ENCODE measurements around the gene TLL1.

- no peak for TF ChIP-seq CTCF (conservative IDR thresholded peaks at IDR 0.05; ENCODE audit: low read depth, low read length)
- TF ChIP-seq EZH2 (IDR thresholded peaks at IDR 0.05; ENCODE audit: low read length, unreplicated experiment), result no peak
- TF ChIP-seq EZH2phosphoT487 (IDR thresholded peaks at IDR 0.05; ENCODE audit: borderline replicate concordance, low read length), result no peak
Measured at GRCh38 chr4:166066936-166067335, 193.9 kb downstream of the TLL1 start.
